ENCODE results near the gene CD300A. TPM values are rescaled to one million over a fixed set of nuclear protein-coding genes. Genes with fewer than 3 reads are reported as not detected.

The CD300A gene
- total and polyA plus RNA-seq, 2 donors (not counting 3 experiments of a cell fraction or from before 2014, with no cell fraction given): not detected

DNA sequence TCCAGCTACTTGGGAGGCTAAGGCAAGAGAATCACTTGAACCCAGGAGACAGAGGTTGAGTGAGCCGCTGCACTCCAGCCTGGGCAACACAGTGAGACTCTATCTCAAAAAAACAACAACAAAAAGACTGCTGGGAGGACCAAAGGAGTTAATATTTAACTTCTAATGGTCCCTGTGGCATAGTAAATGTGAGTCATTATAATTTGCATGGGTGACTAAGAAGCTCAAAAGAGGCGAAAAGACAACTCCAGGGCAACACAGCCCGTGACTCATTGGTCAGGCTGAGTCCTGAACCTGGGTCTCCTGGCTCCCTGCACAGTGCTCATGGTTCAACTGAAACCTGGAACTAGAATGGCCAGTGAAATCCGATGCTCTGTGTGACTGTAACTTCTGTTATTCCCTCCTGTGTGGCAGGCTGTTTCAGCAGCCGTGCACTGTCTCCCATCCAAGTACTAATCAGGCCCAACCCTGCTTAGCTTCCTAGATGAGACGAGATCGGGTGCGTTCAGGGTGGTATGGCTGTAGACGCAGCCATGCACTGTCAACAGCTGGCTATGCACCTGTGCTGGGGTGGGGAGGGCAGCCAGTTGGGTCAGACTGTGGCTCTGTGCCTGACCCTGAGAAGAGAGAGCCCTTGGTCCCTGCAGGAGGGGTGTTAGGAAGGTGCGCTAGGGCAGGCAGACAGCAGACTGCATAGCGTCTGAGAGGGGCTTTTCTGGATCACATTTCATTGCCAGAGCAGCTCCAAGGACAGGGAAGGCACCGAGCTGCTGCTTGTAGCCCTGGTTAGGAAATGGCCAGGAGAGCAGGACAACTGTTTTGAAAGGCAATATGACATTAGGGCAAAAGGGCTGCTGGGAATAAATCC is 49.0 kb upstream of the CD300A start:
- FAIRE-seq (no peak), DNase-seq (ENCODE audit: low read depth, low spot score) (no peak)
- ChIA-PET POLR2A (no interaction called here), CTCF (no interaction called here)
- H3K4me3 ChIP-seq (replicated peaks in 1 of 3; ENCODE audit: insufficient read depth in 1 of 3, low read depth in 1 of 3, low read length in 3 of 3): no peak overlapping the region
- H3K9me1 ChIP-seq (replicated peaks; ENCODE audit: control insufficient read depth, extremely low read depth, insufficient read depth, low read length): no peaks in the 10 kb centered on the region
- H4K20me1 ChIP-seq (replicated peaks; ENCODE audit: control insufficient read depth, extremely low read depth, insufficient read depth, low read length): no peaks in the 10 kb centered on the region
- TF ChIP-seq MYC (IDR thresholded peaks at IDR 0.05; ENCODE audit: low read depth, low read length) (no peak), FOS (IDR thresholded peaks at IDR 0.05; ENCODE audit: borderline replicate concordance, insufficient read depth, low read length) (no peak), GATA2 (IDR thresholded peaks at IDR 0.05; ENCODE audit: insufficient read depth, insufficient read length, low read depth, low read length) (no peak), POLR2AphosphoS5 (IDR thresholded peaks at IDR 0.05; ENCODE audit: insufficient read depth, low read depth, low read length) (no peak), EZH2 (IDR thresholded peaks at IDR 0.05; ENCODE audit: borderline replicate concordance, low read depth, low read length, severe bottlenecking) (no peak), JUN (IDR thresholded peaks at IDR 0.05; ENCODE audit: borderline replicate concordance, insufficient read depth, insufficient read length, low read depth) (no peak), POLR2A (IDR thresholded peaks at IDR 0.05; ENCODE audit: low read depth, low read length) (no peak)
- TF ChIP-seq, protein P1, sequence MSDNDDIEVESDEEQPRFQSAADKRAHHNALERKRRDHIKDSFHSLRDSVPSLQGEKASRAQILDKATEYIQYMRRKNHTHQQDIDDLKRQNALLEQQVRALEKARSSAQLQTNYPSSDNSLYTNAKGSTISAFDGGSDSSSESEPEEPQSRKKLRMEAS (IDR thresholded peaks at IDR 0.05; ENCODE audit: insufficient read depth, insufficient read length): no peak
- TF ChIP-seq, protein P2, sequence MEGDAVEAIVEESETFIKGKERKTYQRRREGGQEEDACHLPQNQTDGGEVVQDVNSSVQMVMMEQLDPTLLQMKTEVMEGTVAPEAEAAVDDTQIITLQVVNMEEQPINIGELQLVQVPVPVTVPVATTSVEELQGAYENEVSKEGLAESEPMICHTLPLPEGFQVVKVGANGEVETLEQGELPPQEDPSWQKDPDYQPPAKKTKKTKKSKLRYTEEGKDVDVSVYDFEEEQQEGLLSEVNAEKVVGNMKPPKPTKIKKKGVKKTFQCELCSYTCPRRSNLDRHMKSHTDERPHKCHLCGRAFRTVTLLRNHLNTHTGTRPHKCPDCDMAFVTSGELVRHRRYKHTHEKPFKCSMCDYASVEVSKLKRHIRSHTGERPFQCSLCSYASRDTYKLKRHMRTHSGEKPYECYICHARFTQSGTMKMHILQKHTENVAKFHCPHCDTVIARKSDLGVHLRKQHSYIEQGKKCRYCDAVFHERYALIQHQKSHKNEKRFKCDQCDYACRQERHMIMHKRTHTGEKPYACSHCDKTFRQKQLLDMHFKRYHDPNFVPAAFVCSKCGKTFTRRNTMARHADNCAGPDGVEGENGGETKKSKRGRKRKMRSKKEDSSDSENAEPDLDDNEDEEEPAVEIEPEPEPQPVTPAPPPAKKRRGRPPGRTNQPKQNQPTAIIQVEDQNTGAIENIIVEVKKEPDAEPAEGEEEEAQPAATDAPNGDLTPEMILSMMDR (IDR thresholded peaks at IDR 0.05; ENCODE audit: extremely low read depth in 1 of 2, insufficient read depth in 1 of 2, low read depth in 1 of 2, low read length in 2 of 2): no peak
- no peaks in the 10 kb centered on the region for H3K9me3 ChIP-seq (replicated peaks; ENCODE audit: control insufficient read depth, insufficient read depth, low read length)
- H2AFZ ChIP-seq (ENCODE audit: low read depth, low read length): no peak overlapping the region
- BruUV-seq (replicated peaks): no TSS peak
- no peaks in the 10 kb centered on the region for H3K79me2 ChIP-seq (ENCODE audit: control insufficient read depth, insufficient read depth, low read length)
- no peak overlapping the region for H3K27ac ChIP-seq (ENCODE audit: insufficient read depth, low read depth, low read length)
- dilution Hi-C loops (cut with MboI; ENCODE audit: extremely low pct_ligation_motif_present, low sequenced_read_pairs) (no loop called here), intact Hi-C loops (cut with micrococcal nuclease) (no loop called here)
- H3K4me2 ChIP-seq (ENCODE audit: insufficient read depth, low read length): no peak overlapping the region
- H3K9ac ChIP-seq (replicated peaks; ENCODE audit: extremely low read depth, insufficient read depth, low read length): no peak overlapping the region
- no peaks in the 10 kb centered on the region for H3K4me1 ChIP-seq (ENCODE audit: control insufficient read depth, extremely low read depth, insufficient read depth, low read length)
- H3K27me3 ChIP-seq (ENCODE audit: control insufficient read depth in 2 of 2, insufficient read depth in 2 of 2, low read length in 2 of 2): no peaks in the 10 kb centered on the region
- no peaks in the 10 kb centered on the region for H3K36me3 ChIP-seq (ENCODE audit: control insufficient read depth in 2 of 2, extremely low read depth in 1 of 2, insufficient read depth in 2 of 2, low read length in 2 of 2)

Measured in endothelial cell of umbilical vein (primary cell).